ENCODE measurements around the gene PTH2. TPM values are rescaled to one million over a fixed set of nuclear protein-coding genes. Genes with fewer than 3 reads are reported as not detected.

PTH2 gene
- total and polyA plus RNA-seq, 4 experiments from 2014 or later = not detected

GRCh38 chr19:49390131-49390928, 32.9 kb downstream of the PTH2 start:
- Histone ChIP-seq H3K27ac (ENCODE audit: low read depth, low read length) (no peak overlapping the region), H3K9me3 (ENCODE audit: control insufficient read depth in 1 of 2, low read length in 2 of 2) (no peaks in the 10 kb centered on the region), H3K4me1 (ENCODE audit: insufficient read depth, low read length) (peaks cover 21% of the 10 kb centered on the region), H3K36me3 (ENCODE audit: insufficient read depth, low read length) (no peaks in the 10 kb centered on the region), H3K4me3 (ENCODE audit: low read length in 2 of 2) (no peak overlapping the region), H3K27me3 (ENCODE audit: insufficient read depth, low read length) (no peaks in the 10 kb centered on the region)
- intact Hi-C loops (cut with micrococcal nuclease) = no loop called here
- Mint-ChIP-seq H3K4me1 (peaks cover 8 to 21% (median 11%) of the 10 kb centered on the region in 4 donors), H3K27me3 (no peaks in the 10 kb centered on the region), H3K36me3 (no peaks in the 10 kb centered on the region), H3K27ac (peak overlapping the region in 1 of 7 donors; percentile 21), H3K4me3 (no peak overlapping the region), H3K9me3 (peaks cover 0 to 1% (median 0%) of the 10 kb centered on the region in 8 donors)
- ChIA-PET POLR2A (ENCODE audit: partially characterized antibody) (interaction anchor here (0.7 to 2.8 kb wide), 5 partner anchors 16 to 98 kb away, joined by 3 to 20 read pairs (median 4); partner anchors contain the start of gene FLT3LG), CTCF (ENCODE audit: partially characterized antibody) (interaction anchor here (1.0 to 5.0 kb wide), 12 partner anchors 11 to 288 kb away, joined by 3 to 57 read pairs (median 5); partner anchors contain the start of genes FLT3LG, PIH1D1 and SLC17A7)
- peak in 1 of 5 donors; percentile 5 for DNase-seq

- peak overlapping the region in 1 of 7 donors; percentile 32 for H3K27ac Mint-ChIP-seq
- CTCF ChIA-PET (ENCODE audit: partially characterized antibody) = interaction anchor here (1.2 to 5.0 kb wide), 6 partner anchors 10 to 84 kb away, joined by 3 to 57 read pairs (median 4); partner anchors contain the start of genes FLT3LG, PIH1D1 and SLC17A7
These were observed 33.8 kb downstream of the PTH2 start for GRCh38 chr19:49389406-49389805.

GRCh38 chr19:49387936-49388372, 35.3 kb downstream of the PTH2 start, which contains the start of gene KASH5:
Gene KASH5, plus strand, starts transcription at chr19:49388249. Its CDS starts 2,635 bp downstream, at chr19:49390884.
- H3K27ac Mint-ChIP-seq = peak within 1 kb of the TSS in 5 of 7 donors; percentile 25 to 83 (median 62)
- ChIA-PET POLR2A (ENCODE audit: partially characterized antibody) (interaction anchor here (0.7 to 2.1 kb wide), 4 partner anchors 53 to 162 kb away, joined by 4 to 10 read pairs (median 5); partner anchors contain the start of genes CD37 and PIH1D1), CTCF (ENCODE audit: partially characterized antibody) (interaction anchor here (1.1 to 1.4 kb wide), 2 partner anchors 86 to 162 kb away, joined by 3 to 6 read pairs; partner anchors contain the start of gene FLT3LG)
- peaks cover 0 to 4% of the 10 kb centered on the region in 2 donors for H3K27me3 Mint-ChIP-seq
- H3K9me3 Mint-ChIP-seq = peaks cover 0 to 1% (median 0%) of the 10 kb centered on the region in 8 donors
- no peaks in the 10 kb centered on the region for H3K9me3 ChIP-seq (ENCODE audit: control insufficient read depth in 1 of 2, low read length in 2 of 2)
- intact Hi-C loops (cut with micrococcal nuclease) = loop anchor here (1.0 to 2.0 kb wide), 2 partner anchors 25 to 292 kb away; partner anchors contain the start of genes DKKL1 and TEAD2
- peaks cover 21% of the 10 kb centered on the region for H3K4me1 ChIP-seq (ENCODE audit: insufficient read depth, low read length)
- H3K36me3 Mint-ChIP-seq = peaks cover 0 to 1% of the 10 kb centered on the region in 2 donors
- H3K4me1 Mint-ChIP-seq = peaks cover 8 to 21% (median 11%) of the 10 kb centered on the region in 4 donors
- no peaks in the 10 kb centered on the region for H3K27me3 ChIP-seq (ENCODE audit: insufficient read depth, low read length)
- H3K4me3 Mint-ChIP-seq = peak within 1 kb of the TSS in 7 of 8 donors; percentile 4 to 71 (median 47)
- H3K27ac ChIP-seq (ENCODE audit: low read depth, low read length) = no peak within 1 kb of the TSS
- H3K4me3 ChIP-seq (ENCODE audit: low read length in 2 of 2) = no peak within 1 kb of the TSS
- H3K36me3 ChIP-seq (ENCODE audit: insufficient read depth, low read length) = no peaks in the 10 kb centered on the region
- DNase-seq = peak; percentile 67 to 92 (median 82)

More at GRCh38 chr19:49389406-49389805, 33.8 kb downstream of the PTH2 start:
- no peaks in the 10 kb centered on the region for H3K27me3 ChIP-seq (ENCODE audit: insufficient read depth, low read length)
- H3K36me3 ChIP-seq (ENCODE audit: insufficient read depth, low read length) = no peaks in the 10 kb centered on the region
- POLR2A ChIA-PET (ENCODE audit: partially characterized antibody) = interaction anchor here (2.8 kb wide), 1 partner anchor 80 kb away, joined by 20 read pairs; no protein-coding TSS in a partner anchor
- no peak overlapping the region for H3K27ac ChIP-seq (ENCODE audit: low read depth, low read length)
- peaks cover 0 to 1% (median 0%) of the 10 kb centered on the region in 8 donors for H3K9me3 Mint-ChIP-seq
- no peaks in the 10 kb centered on the region for H3K9me3 ChIP-seq (ENCODE audit: control insufficient read depth in 1 of 2, low read length in 2 of 2)
- intact Hi-C loops (cut with micrococcal nuclease) = loop anchor here (2.0 kb wide), 1 partner anchor 27 kb away; the partner anchor contains the start of genes DKKL1 and TEAD2
- no peak for DNase-seq
- no peaks in the 10 kb centered on the region for H3K27me3 Mint-ChIP-seq
- H3K4me3 Mint-ChIP-seq = no peak overlapping the region
- peaks cover 21% of the 10 kb centered on the region for H3K4me1 ChIP-seq (ENCODE audit: insufficient read depth, low read length)
- peaks cover 8 to 21% (median 11%) of the 10 kb centered on the region in 4 donors for H3K4me1 Mint-ChIP-seq
- H3K4me3 ChIP-seq (ENCODE audit: low read length in 2 of 2) = no peak overlapping the region
- no peaks in the 10 kb centered on the region for H3K36me3 Mint-ChIP-seq

GRCh38 chr19:49383599-49383998, 39.6 kb downstream of the PTH2 start:
- H3K4me3 ChIP-seq (ENCODE audit: low read length in 2 of 2) = no peak overlapping the region
- H3K4me1 ChIP-seq (ENCODE audit: insufficient read depth, low read length) = peaks cover 11% of the 10 kb centered on the region
- peaks cover 0 to 4% of the 10 kb centered on the region in 2 donors for H3K9me3 ChIP-seq (ENCODE audit: control insufficient read depth in 1 of 2, low read length in 2 of 2)
- Mint-ChIP-seq H3K9me3 (peaks cover 0 to 11% (median 8%) of the 10 kb centered on the region in 8 donors), H3K27ac (no peak overlapping the region), H3K4me3 (no peak overlapping the region), H3K4me1 (peaks cover 0 to 11% (median under 1%) of the 10 kb centered on the region in 4 donors), H3K36me3 (peaks cover 0 to 1% of the 10 kb centered on the region in 2 donors), H3K27me3 (peaks cover 0 to 5% of the 10 kb centered on the region in 2 donors)
- H3K27me3 ChIP-seq (ENCODE audit: insufficient read depth, low read length) = no peaks in the 10 kb centered on the region
- intact Hi-C loops (cut with micrococcal nuclease) = no loop called here
- POLR2A ChIA-PET (ENCODE audit: partially characterized antibody) = interaction anchor here (1.0 kb wide), 1 partner anchor 48 kb away, joined by 3 read pairs; the partner anchor contains the start of gene CD37
- H3K27ac ChIP-seq (ENCODE audit: low read depth, low read length) = no peak overlapping the region
- CTCF ChIA-PET (ENCODE audit: partially characterized antibody) = interaction anchor here (0.8 to 1.1 kb wide), 2 partner anchors 8 to 90 kb away, joined by 3 read pairs; no protein-coding TSS in a partner anchor
- DNase-seq = no peak
- H3K36me3 ChIP-seq (ENCODE audit: insufficient read depth, low read length) = no peaks in the 10 kb centered on the region

- DNase-seq = no peak
- ChIA-PET POLR2A (ENCODE audit: partially characterized antibody) (interaction anchor here (1.0 kb wide), 1 partner anchor 47 kb away, joined by 3 read pairs; the partner anchor contains the start of gene CD37), CTCF (ENCODE audit: partially characterized antibody) (interaction anchor here (0.6 kb wide), 1 partner anchor 88 kb away, joined by 3 read pairs; no protein-coding TSS in a partner anchor)
- peaks cover 0 to 1% of the 10 kb centered on the region in 2 donors for H3K36me3 Mint-ChIP-seq
- H3K4me3 Mint-ChIP-seq = peak overlapping the region in 1 of 8 donors; percentile 17
- Histone ChIP-seq H3K4me3 (ENCODE audit: low read length in 2 of 2) (no peak overlapping the region), H3K27ac (ENCODE audit: low read depth, low read length) (no peak overlapping the region), H3K36me3 (ENCODE audit: insufficient read depth, low read length) (no peaks in the 10 kb centered on the region), H3K4me1 (ENCODE audit: insufficient read depth, low read length) (peaks cover 3% of the 10 kb centered on the region), H3K9me3 (ENCODE audit: control insufficient read depth in 1 of 2, low read length in 2 of 2) (peaks cover 0 to 4% of the 10 kb centered on the region in 2 donors), H3K27me3 (ENCODE audit: insufficient read depth, low read length) (no peaks in the 10 kb centered on the region)
- intact Hi-C loops (cut with micrococcal nuclease) = no loop called here
- peaks cover 2 to 5% of the 10 kb centered on the region in 2 donors for H3K27me3 Mint-ChIP-seq
- H3K27ac Mint-ChIP-seq = no peak overlapping the region
- H3K4me1 Mint-ChIP-seq = peaks cover 0 to 5% (median 0%) of the 10 kb centered on the region in 4 donors
- peaks cover 0 to 11% (median 8%) of the 10 kb centered on the region in 8 donors for H3K9me3 Mint-ChIP-seq
These were observed 40.6 kb downstream of the PTH2 start for GRCh38 chr19:49382639-49383038.

GRCh38 chr19:49380391-49380790, 42.9 kb downstream of the PTH2 start:
- ChIA-PET CTCF (ENCODE audit: partially characterized antibody) (interaction anchor here (1.8 kb wide), 1 partner anchor 90 kb away, joined by 6 read pairs; no protein-coding TSS in a partner anchor), POLR2A (ENCODE audit: partially characterized antibody) (no interaction called here)
- Histone ChIP-seq H3K36me3 (ENCODE audit: insufficient read depth, low read length) (no peaks in the 10 kb centered on the region), H3K4me3 (ENCODE audit: low read length in 2 of 2) (no peak overlapping the region), H3K27ac (ENCODE audit: low read depth, low read length) (no peak overlapping the region), H3K4me1 (ENCODE audit: insufficient read depth, low read length) (no peaks in the 10 kb centered on the region), H3K27me3 (ENCODE audit: insufficient read depth, low read length) (no peaks in the 10 kb centered on the region), H3K9me3 (ENCODE audit: control insufficient read depth in 1 of 2, low read length in 2 of 2) (peaks cover 0 to 4% of the 10 kb centered on the region in 2 donors)
- H3K36me3 Mint-ChIP-seq = peaks cover 0 to 1% of the 10 kb centered on the region in 2 donors
- no peak for DNase-seq
- peaks cover 6 to 7% of the 10 kb centered on the region in 2 donors for H3K27me3 Mint-ChIP-seq
- intact Hi-C loops (cut with micrococcal nuclease) = no loop called here
- H3K4me3 Mint-ChIP-seq = no peak overlapping the region
- H3K4me1 Mint-ChIP-seq = no peaks in the 10 kb centered on the region
- H3K27ac Mint-ChIP-seq = no peak overlapping the region
- H3K9me3 Mint-ChIP-seq = peaks cover 0 to 11% (median 8%) of the 10 kb centered on the region in 8 donors
